ENCODE data around the gene MYOZ1.
A peak's percentile ranks its signal among the peaks of the same experiment; 100 is the strongest.

MYOZ1 gene

GRCh38 chr10:73591935-73592699 is 49.2 kb downstream of the MYOZ1 start:
- peak; percentile 50 to 57 for DNase-seq

- DNase-seq, result peak; percentile 25 to 47
These were observed 50.1 kb downstream of the MYOZ1 start, which contains the start of gene USP54 for GRCh38 chr10:73590881-73591799. Gene USP54, minus strand, starts transcription at chr10:73591342. Its CDS starts 15,684 bp downstream, at chr10:73575658.

GRCh38 chr10:73589563-73590126 is 51.6 kb downstream of the MYOZ1 start:
- DNase-seq, result peak; percentile 9 to 53

- no peak for DNase-seq
These were observed 52.6 kb downstream of the MYOZ1 start for GRCh38 chr10:73588656-73589055.

- no peak for DNase-seq
These were observed 54.7 kb downstream of the MYOZ1 start for GRCh38 chr10:73586583-73586984.

- no peak for DNase-seq
These were observed 55.9 kb downstream of the MYOZ1 start for GRCh38 chr10:73585327-73585726.

- DNase-seq, result no peak
These were observed 56.5 kb downstream of the MYOZ1 start for GRCh38 chr10:73584737-73585136.

- DNase-seq, result no peak
These were observed 59.4 kb downstream of the MYOZ1 start for GRCh38 chr10:73581918-73582317.
